H9 (cell line): ENCODE data around the gene TSPAN5. TPM values are rescaled to one million over a fixed set of nuclear protein-coding genes. Genes with fewer than 3 reads are reported as not detected.

ENCODE experiments used
- DNase-seq: peaks from one replicate; pipeline ENCODE4 v3.0.0-alpha.2; 2017
- H2AFZ ChIP-seq: one replicate; pipeline ENCODE4 v1.6.1; 2013; ENCODE audit warnings: mild to moderate bottlenecking, low read length, control low read depth, moderate library complexity
- H2AK5ac ChIP-seq: 2 replicates; pipeline ENCODE4 v1.6.1; 2013; ENCODE audit warnings: low read length, control low read depth, mixed read lengths; ENCODE audit not compliant: insufficient read length
- H2BK120ac ChIP-seq: one replicate; pipeline ENCODE4 v1.6.1; 2013; ENCODE audit warnings: low read depth, mild to moderate bottlenecking, low read length, control low read depth, inconsistent platforms; ENCODE audit not compliant: poor library complexity, severe bottlenecking
- H2BK12ac ChIP-seq: 2 replicates; pipeline ENCODE4 v1.6.1; 2013; ENCODE audit warnings: low read length, control low read depth, mixed read lengths, low read depth; ENCODE audit not compliant: insufficient read length
- H2BK15ac ChIP-seq: 2 replicates; pipeline ENCODE4 v1.6.1; 2013; ENCODE audit warnings: low read depth, low read length, control low read depth
- H2BK20ac ChIP-seq: one replicate; pipeline ENCODE4 v1.6.1; 2013; ENCODE audit warnings: low read depth, mild to moderate bottlenecking, low read length, control low read depth, inconsistent platforms; ENCODE audit not compliant: poor library complexity, severe bottlenecking
- H2BK5ac ChIP-seq: 2 replicates; pipeline ENCODE4 v1.6.1; 2013; ENCODE audit warnings: low read length, control low read depth, mixed read lengths; ENCODE audit not compliant: insufficient read length
- H3K14ac ChIP-seq: 2 replicates; pipeline ENCODE4 v1.6.1; 2013; ENCODE audit warnings: low read length, control low read depth; ENCODE audit not compliant: insufficient read depth
- H3K18ac ChIP-seq: 2 replicates; pipeline ENCODE4 v1.6.1; 2013; ENCODE audit warnings: low read depth, mild to moderate bottlenecking, mixed read lengths, low read length, control low read depth; ENCODE audit not compliant: insufficient read length
- H3K23ac ChIP-seq: 2 replicates; pipeline ENCODE4 v1.6.1; 2013; ENCODE audit warnings: low read length, control low read depth, mixed read lengths, low read depth; ENCODE audit not compliant: insufficient read length
- H3K23me2 ChIP-seq: 2 replicates; pipeline ENCODE4 v1.6.1; 2013; ENCODE audit warnings: low read depth, mild to moderate bottlenecking, mixed read lengths, low read length, control low read depth; ENCODE audit not compliant: insufficient read length, poor library complexity, severe bottlenecking
- H3K27ac ChIP-seq: 2 replicates; pipeline ENCODE4 v1.5.1; 2013; ENCODE audit warnings: low read length, control low read depth, mixed read lengths, low read depth; ENCODE audit not compliant: insufficient read length
- H3K27me3 ChIP-seq: 2 replicates; pipeline ENCODE4 v1.6.1; 2013; ENCODE audit warnings: low read length, control low read depth, inconsistent platforms; ENCODE audit not compliant: insufficient read depth
- H3K4ac ChIP-seq: 2 replicates; pipeline ENCODE4 v1.6.1; 2013; ENCODE audit warnings: low read depth, mild to moderate bottlenecking, control low read depth, inconsistent platforms, low read length, moderate library complexity
- H3K4me1 ChIP-seq: 2 replicates; pipeline ENCODE4 v1.6.1; 2013; ENCODE audit warnings: low read length, control low read depth, inconsistent platforms; ENCODE audit not compliant: insufficient read depth
- H3K4me2 ChIP-seq: 2 replicates; pipeline ENCODE4 v1.6.1; 2013; ENCODE audit warnings: low read length, control low read depth, mixed read lengths; ENCODE audit not compliant: insufficient read length, insufficient read depth
- H3K56ac ChIP-seq: 2 replicates; pipeline ENCODE4 v1.6.1; 2013; ENCODE audit warnings: low read depth, mild to moderate bottlenecking, mixed read lengths, low read length, control low read depth; ENCODE audit not compliant: insufficient read length
- H3K79me1 ChIP-seq: 2 replicates; pipeline ENCODE4 v1.6.1; 2013; ENCODE audit warnings: low read depth, mild to moderate bottlenecking, moderate library complexity, low read length, control low read depth, inconsistent platforms; ENCODE audit not compliant: insufficient read depth, poor library complexity, severe bottlenecking
- H3K79me2 ChIP-seq: 2 replicates; pipeline ENCODE4 v1.6.1; 2013; ENCODE audit warnings: low read length, control low read depth, inconsistent platforms; ENCODE audit not compliant: insufficient read depth
- H3K9ac ChIP-seq: 2 replicates; pipeline ENCODE4 v1.6.1; 2013; ENCODE audit warnings: low read length, control low read depth, mixed read lengths; ENCODE audit not compliant: insufficient read length; ENCODE audit errors: extremely low read depth
- H3K9me3 ChIP-seq: one replicate; pipeline ENCODE4 v1.6.1; 2013; ENCODE audit warnings: low read depth, low read length, inconsistent platforms; ENCODE audit not compliant: control insufficient read depth
- H3T11ph ChIP-seq: one replicate; pipeline ENCODE4 v1.6.1; 2013; ENCODE audit warnings: mild to moderate bottlenecking, low read length, control low read depth, inconsistent platforms
- H4K20me1 ChIP-seq: one replicate; pipeline ENCODE4 v1.6.1; 2013; ENCODE audit not compliant: control insufficient read depth, insufficient read length, insufficient read depth
- H4K5ac ChIP-seq: 2 replicates; pipeline ENCODE4 v1.6.1; 2013; ENCODE audit warnings: low read depth, mild to moderate bottlenecking, mixed read lengths, low read length, control low read depth; ENCODE audit not compliant: insufficient read length
- H4K8ac ChIP-seq: replicated peaks from 2 replicates; pipeline ENCODE4 v1.6.1; 2013; ENCODE audit warnings: low read length, control low read depth, mixed read lengths, low read depth; ENCODE audit not compliant: insufficient read length
- H4K91ac ChIP-seq: 2 replicates; pipeline ENCODE4 v1.6.1; 2013; ENCODE audit warnings: low read depth, mild to moderate bottlenecking, moderate library complexity, mixed read lengths, low read length, control low read depth; ENCODE audit not compliant: insufficient read length
- H3K27ac Mint-ChIP-seq, 3 experiments: 2 replicates in 2 of 3; 3 replicates in 1 of 3; pipeline ENCODE4 v1.8.0; 2020 to 2021; ENCODE audit warnings: mixed read lengths in 3 of 3, mild to moderate bottlenecking in 1 of 3, moderate library complexity in 1 of 3
- H3K27me3 Mint-ChIP-seq: 2 replicates; pipeline ENCODE4 v1.8.0; 2021; ENCODE audit warnings: low read depth, mild to moderate bottlenecking, moderate library complexity, mixed read lengths
- H3K36me3 Mint-ChIP-seq, 3 experiments: 2 replicates in 2 of 3; 3 replicates in 1 of 3; pipeline ENCODE4 v1.8.0; 2020 to 2021; ENCODE audit warnings: low read depth in 3 of 3, mixed read lengths in 3 of 3; ENCODE audit not compliant: insufficient read depth in 1 of 3
- H3K4me1 Mint-ChIP-seq, 2 experiments: 2 replicates each; pipeline ENCODE4 v1.8.0; 2020; ENCODE audit warnings: mixed read lengths in 2 of 2
- H3K4me3 Mint-ChIP-seq, 2 experiments: 2 replicates in 1 of 2; 3 replicates in 1 of 2; pipeline ENCODE4 v1.8.0; 2020 to 2021; ENCODE audit warnings: mild to moderate bottlenecking in 2 of 2, mixed read lengths in 2 of 2, moderate library complexity in 1 of 2
- H3K9me3 Mint-ChIP-seq, 2 experiments: 2 replicates in 1 of 2; 3 replicates in 1 of 2; pipeline ENCODE4 v1.8.0; 2020; ENCODE audit warnings: mild to moderate bottlenecking in 2 of 2, mixed read lengths in 2 of 2, moderate library complexity in 1 of 2
- total RNA-seq: library from RNA; stranded (reverse); gene quantifications from 2 replicates; pipeline ENCODE4 v1.2.1, GENCODE V29; 2021
- TF ChIP-seq, protein P1 (sequence below): fragments of 200-600 bp; sonication (generic); conservative IDR thresholded peaks from 3 replicates; pipeline ENCODE4 v1.8.0; 2021; ENCODE audit warnings: antibody characterized with exemption, mild to moderate bottlenecking

The TSPAN5 gene
- total RNA-seq, 1 experiment from 2014 or later = 7.0 TPM

DNA sequence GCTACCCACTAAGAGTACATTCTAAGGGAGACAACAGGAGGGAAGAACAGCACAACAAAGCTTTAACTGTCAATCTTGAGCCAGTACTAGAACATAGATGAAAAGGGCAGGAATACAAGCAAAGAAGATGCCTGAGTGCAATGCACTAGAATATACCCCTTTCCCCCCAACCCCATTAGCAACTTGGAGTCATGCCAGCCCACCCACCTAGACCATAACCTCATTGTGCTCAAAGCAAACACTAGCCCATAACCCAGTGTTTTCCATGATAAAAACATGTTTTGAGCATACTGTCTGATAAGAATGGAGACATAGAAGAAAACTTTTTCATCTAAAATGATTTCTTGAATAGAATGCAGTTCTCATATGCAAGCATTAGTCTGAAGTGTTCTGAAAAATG lies 214.0 kb downstream of the TSPAN5 start:
- H3K9me3 ChIP-seq = no peaks in the 10 kb centered on the region
- H2BK5ac ChIP-seq = no peak overlapping the region
- DNase-seq = no peak
- H2BK15ac ChIP-seq = no peak overlapping the region
- H2AFZ ChIP-seq = no peak overlapping the region
- H3K36me3 Mint-ChIP-seq = peaks cover 0 to 7% (median 1%) of the 10 kb centered on the region in 3 experiments; a peak in 3 of 7 replicates
- no peak overlapping the region for H3K27ac ChIP-seq
- TF ChIP-seq, protein P1, sequence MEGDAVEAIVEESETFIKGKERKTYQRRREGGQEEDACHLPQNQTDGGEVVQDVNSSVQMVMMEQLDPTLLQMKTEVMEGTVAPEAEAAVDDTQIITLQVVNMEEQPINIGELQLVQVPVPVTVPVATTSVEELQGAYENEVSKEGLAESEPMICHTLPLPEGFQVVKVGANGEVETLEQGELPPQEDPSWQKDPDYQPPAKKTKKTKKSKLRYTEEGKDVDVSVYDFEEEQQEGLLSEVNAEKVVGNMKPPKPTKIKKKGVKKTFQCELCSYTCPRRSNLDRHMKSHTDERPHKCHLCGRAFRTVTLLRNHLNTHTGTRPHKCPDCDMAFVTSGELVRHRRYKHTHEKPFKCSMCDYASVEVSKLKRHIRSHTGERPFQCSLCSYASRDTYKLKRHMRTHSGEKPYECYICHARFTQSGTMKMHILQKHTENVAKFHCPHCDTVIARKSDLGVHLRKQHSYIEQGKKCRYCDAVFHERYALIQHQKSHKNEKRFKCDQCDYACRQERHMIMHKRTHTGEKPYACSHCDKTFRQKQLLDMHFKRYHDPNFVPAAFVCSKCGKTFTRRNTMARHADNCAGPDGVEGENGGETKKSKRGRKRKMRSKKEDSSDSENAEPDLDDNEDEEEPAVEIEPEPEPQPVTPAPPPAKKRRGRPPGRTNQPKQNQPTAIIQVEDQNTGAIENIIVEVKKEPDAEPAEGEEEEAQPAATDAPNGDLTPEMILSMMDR = no peak
- H3K4me1 ChIP-seq = no peaks in the 10 kb centered on the region
- no peaks in the 10 kb centered on the region for H3K4me1 Mint-ChIP-seq
- no peak overlapping the region for H2BK20ac ChIP-seq
- H3K56ac ChIP-seq = no peak overlapping the region
- no peak overlapping the region for H3K9ac ChIP-seq
- H3K14ac ChIP-seq = no peak overlapping the region
- H2BK120ac ChIP-seq = no peak overlapping the region
- H3K4me3 Mint-ChIP-seq = no peak overlapping the region
- H3K27me3 Mint-ChIP-seq = no peaks in the 10 kb centered on the region
- H3K79me1 ChIP-seq = no peaks in the 10 kb centered on the region
- no peaks in the 10 kb centered on the region for H3K9me3 Mint-ChIP-seq
- no peaks in the 10 kb centered on the region for H3K27me3 ChIP-seq
- H3K4me2 ChIP-seq = no peak overlapping the region
- no peak overlapping the region for H2AK5ac ChIP-seq
- no peak overlapping the region for H3T11ph ChIP-seq
- H3K27ac Mint-ChIP-seq = no peak overlapping the region
- H4K8ac ChIP-seq = no peak overlapping the region
- H3K4ac ChIP-seq = no peak overlapping the region
- H3K18ac ChIP-seq = no peak overlapping the region
- no peak overlapping the region for H2BK12ac ChIP-seq
- no peaks in the 10 kb centered on the region for H4K20me1 ChIP-seq
- H4K5ac ChIP-seq = no peak overlapping the region
- H4K91ac ChIP-seq = no peak overlapping the region
- no peaks in the 10 kb centered on the region for H3K23me2 ChIP-seq
- no peaks in the 10 kb centered on the region for H3K79me2 ChIP-seq
- no peak overlapping the region for H3K23ac ChIP-seq
